ENCODE results near the gene WDFY2.

The WDFY2 gene

DNA sequence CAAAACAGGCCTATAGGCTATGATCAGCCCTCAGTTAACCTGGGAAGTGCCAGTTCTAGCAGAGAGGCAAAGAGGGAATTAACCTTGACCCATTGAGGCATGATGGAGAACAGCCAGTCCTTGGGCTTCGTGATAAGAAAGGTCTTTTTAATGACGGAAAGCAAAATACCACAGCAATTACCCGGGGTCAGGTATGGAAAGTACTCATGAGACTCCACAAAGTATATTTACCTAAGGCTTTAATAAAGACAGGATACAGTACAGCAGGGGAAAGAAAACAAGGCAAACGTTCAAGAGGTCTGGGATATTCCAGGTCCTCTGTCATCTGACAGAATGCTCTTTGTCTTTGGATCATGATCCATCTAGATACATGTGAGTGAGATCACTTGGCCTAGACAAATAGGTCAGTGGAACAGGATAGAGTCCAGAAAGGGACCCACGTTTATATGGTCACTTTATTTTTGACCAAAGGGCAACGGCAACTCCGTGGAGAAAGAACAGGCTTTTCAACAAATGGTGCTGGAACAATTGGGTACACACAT is 52.2 kb downstream of the WDFY2 start:
- H3K27ac ChIP-seq (ENCODE audit: low read length) = no peak overlapping the region

DNA sequence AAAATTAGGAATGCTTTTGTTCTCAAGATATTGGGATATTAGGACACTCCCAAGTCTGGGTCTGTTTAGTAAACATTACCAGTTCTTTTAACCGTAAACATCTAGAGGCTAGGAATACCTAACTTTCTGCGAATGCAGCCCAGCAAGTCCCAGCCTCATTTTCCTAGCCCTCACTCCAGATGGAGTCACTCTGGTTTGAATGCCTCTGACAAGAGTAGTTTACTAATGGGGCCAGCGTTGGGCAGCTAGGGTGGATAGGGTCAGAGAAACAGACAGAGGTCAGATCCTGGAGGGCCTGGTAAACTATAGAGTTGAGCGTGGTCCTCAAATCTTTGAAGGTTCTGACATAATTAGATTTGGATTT is 53.6 kb downstream of the WDFY2 start:
- no peaks in the 10 kb centered on the region for H3K9me3 ChIP-seq (ENCODE audit: insufficient read depth, low read length, severe bottlenecking)
- H3K36me3 ChIP-seq (ENCODE audit: insufficient read depth, low read length) = no peaks in the 10 kb centered on the region
- H2AFZ ChIP-seq (ENCODE audit: low read depth, low read length) = no peak overlapping the region
- H3K4me1 ChIP-seq (ENCODE audit: insufficient read depth, low read length) = no peaks in the 10 kb centered on the region
- TF ChIP-seq CTCF (IDR thresholded peaks at IDR 0.05; ENCODE audit: borderline replicate concordance, extremely low read depth, low read length, poor library complexity, severe bottlenecking) = no peak
- no peak for TF ChIP-seq EZH2 (IDR thresholded peaks at IDR 0.05; ENCODE audit: borderline replicate concordance, low read depth, low read length, severe bottlenecking)
- ATAC-seq (ENCODE audit: insufficient read depth, low read depth) = no peak
- H3K4me3 ChIP-seq (ENCODE audit: low read depth in 1 of 2, low read length in 2 of 2) = no peak overlapping the region
- no peaks in the 10 kb centered on the region for H3K27me3 ChIP-seq (ENCODE audit: insufficient read depth, low read length, poor library complexity)
- peaks cover 7% of the 10 kb centered on the region; the same call in 1 of the 2 replicates for H4K20me1 ChIP-seq (ENCODE audit: insufficient read depth, low read length)
- DNase-seq = no peak
- no peak overlapping the region for H3K27ac ChIP-seq (ENCODE audit: low read length)
- H3K79me2 ChIP-seq (ENCODE audit: insufficient read depth, low read length) = 0 out of 2 replicates have a peak, but pooled peaks cover 8% of the 10 kb centered on the region
- no peak overlapping the region for H3K4me2 ChIP-seq (ENCODE audit: insufficient read depth, low read length)
- H3K9ac ChIP-seq (ENCODE audit: low read depth, low read length) = no peak overlapping the region

More for the DNA sequence above, 52.2 kb downstream of the WDFY2 start:
- DNase-seq (no peak), ATAC-seq (ENCODE audit: insufficient read depth, low read depth) (no peak)
- Histone ChIP-seq H3K9me3 (ENCODE audit: insufficient read depth, low read length, severe bottlenecking) (no peaks in the 10 kb centered on the region), H3K4me3 (ENCODE audit: low read depth in 1 of 2, low read length in 2 of 2) (no peak overlapping the region), H2AFZ (ENCODE audit: low read depth, low read length) (no peak overlapping the region), H3K36me3 (ENCODE audit: insufficient read depth, low read length) (no peaks in the 10 kb centered on the region), H3K4me1 (ENCODE audit: insufficient read depth, low read length) (no peaks in the 10 kb centered on the region), H3K4me2 (ENCODE audit: insufficient read depth, low read length) (no peak overlapping the region), H3K79me2 (ENCODE audit: insufficient read depth, low read length) (0 out of 2 replicates have a peak, but pooled peaks cover 9% of the 10 kb centered on the region), H3K27me3 (ENCODE audit: insufficient read depth, low read length, poor library complexity) (no peaks in the 10 kb centered on the region), H3K9ac (ENCODE audit: low read depth, low read length) (no peak overlapping the region), H4K20me1 (ENCODE audit: insufficient read depth, low read length) (peaks cover 10% of the 10 kb centered on the region; the same call in 1 of the 2 replicates)
- TF ChIP-seq CTCF (IDR thresholded peaks at IDR 0.05; ENCODE audit: borderline replicate concordance, extremely low read depth, low read length, poor library complexity, severe bottlenecking) = no peak
- TF ChIP-seq EZH2 (IDR thresholded peaks at IDR 0.05; ENCODE audit: borderline replicate concordance, low read depth, low read length, severe bottlenecking) = no peak

DNA sequence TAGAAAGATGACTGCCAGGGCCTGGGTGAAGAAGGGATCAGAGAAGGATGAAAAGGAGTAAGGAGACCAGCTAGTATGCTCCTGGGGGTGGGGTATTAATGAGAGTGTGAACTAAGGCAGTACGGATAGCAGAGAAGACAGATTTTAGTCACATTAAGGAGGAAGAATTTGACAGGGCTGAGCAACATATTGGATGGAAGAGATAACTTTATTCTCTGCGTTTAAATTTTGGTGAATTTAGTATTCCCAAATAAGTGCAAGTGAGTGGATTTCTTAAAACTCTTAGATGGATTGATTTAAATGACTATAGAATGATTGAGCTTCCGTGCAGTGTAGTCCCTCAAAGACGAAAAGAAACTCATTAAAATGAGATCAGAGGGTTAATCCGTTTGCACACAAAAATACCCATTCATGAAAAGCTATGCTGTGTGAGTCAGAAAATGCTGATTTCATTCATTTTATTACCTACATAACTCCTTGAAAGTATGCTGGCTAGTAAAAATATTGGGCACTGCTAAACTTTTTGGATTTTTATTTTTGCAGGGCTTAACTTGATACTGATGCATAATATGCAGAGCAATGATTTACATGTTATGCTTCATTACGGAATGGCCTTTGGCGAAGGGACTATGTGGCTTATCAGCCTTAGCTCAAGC is 54.1 kb downstream of the WDFY2 start:
- Histone ChIP-seq H3K4me2 (ENCODE audit: insufficient read depth, low read length) (no peak overlapping the region), H3K79me2 (ENCODE audit: insufficient read depth, low read length) (0 out of 2 replicates have a peak, but pooled peaks cover 3% of the 10 kb centered on the region), H3K9me3 (ENCODE audit: insufficient read depth, low read length, severe bottlenecking) (no peaks in the 10 kb centered on the region), H4K20me1 (ENCODE audit: insufficient read depth, low read length) (peaks cover 2% of the 10 kb centered on the region; the same call in 1 of the 2 replicates), H3K36me3 (ENCODE audit: insufficient read depth, low read length) (no peaks in the 10 kb centered on the region), H3K9ac (ENCODE audit: low read depth, low read length) (no peak overlapping the region), H3K4me1 (ENCODE audit: insufficient read depth, low read length) (peaks cover 3% of the 10 kb centered on the region), H3K27me3 (ENCODE audit: insufficient read depth, low read length, poor library complexity) (no peaks in the 10 kb centered on the region), H3K4me3 (ENCODE audit: low read depth in 1 of 2, low read length in 2 of 2) (no peak overlapping the region), H3K27ac (ENCODE audit: low read length) (no peak overlapping the region), H2AFZ (ENCODE audit: low read depth, low read length) (no peak overlapping the region)
- TF ChIP-seq CTCF (IDR thresholded peaks at IDR 0.05; ENCODE audit: borderline replicate concordance, extremely low read depth, low read length, poor library complexity, severe bottlenecking) = no peak
- TF ChIP-seq EZH2 (IDR thresholded peaks at IDR 0.05; ENCODE audit: borderline replicate concordance, low read depth, low read length, severe bottlenecking) = no peak
- ATAC-seq (ENCODE audit: insufficient read depth, low read depth) (no peak), DNase-seq (no peak)
